GM18507 (cell line): Measurements from ENCODE around the gene RIT2.

Source experiments
- DNase-seq: peaks from one replicate; pipeline ENCODE4 v3.0.0; 2011; ENCODE audit warnings: low read depth; ENCODE audit not compliant: insufficient read length; ENCODE audit errors: extremely low spot score
- FAIRE-seq: peaks from 2 replicates; lab custom pipeline; 2011; peaks lifted over from hg19 to GRCh38; lab: Jason Lieb, UNC

The RIT2 gene

DNA sequence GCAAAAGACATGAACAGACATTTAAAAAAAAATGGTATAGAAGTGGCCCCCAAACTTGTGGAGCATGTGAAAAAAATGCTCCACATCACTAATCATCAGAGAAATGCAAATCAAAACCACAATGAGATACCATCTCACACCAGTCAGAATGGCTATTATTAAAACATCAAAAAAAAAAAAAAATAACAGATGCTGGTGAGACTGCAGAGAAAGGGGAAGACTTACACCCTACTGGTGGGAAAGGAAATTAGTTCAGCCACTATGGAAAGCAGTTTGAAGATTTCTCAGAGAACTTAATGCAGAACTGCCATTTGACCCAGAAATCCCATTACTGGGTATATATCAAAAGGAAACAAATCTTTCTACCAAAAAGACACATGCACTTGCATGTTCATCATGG, 164.8 kb downstream of the RIT2 start:
- no peak for FAIRE-seq
- no peak for DNase-seq

DNA sequence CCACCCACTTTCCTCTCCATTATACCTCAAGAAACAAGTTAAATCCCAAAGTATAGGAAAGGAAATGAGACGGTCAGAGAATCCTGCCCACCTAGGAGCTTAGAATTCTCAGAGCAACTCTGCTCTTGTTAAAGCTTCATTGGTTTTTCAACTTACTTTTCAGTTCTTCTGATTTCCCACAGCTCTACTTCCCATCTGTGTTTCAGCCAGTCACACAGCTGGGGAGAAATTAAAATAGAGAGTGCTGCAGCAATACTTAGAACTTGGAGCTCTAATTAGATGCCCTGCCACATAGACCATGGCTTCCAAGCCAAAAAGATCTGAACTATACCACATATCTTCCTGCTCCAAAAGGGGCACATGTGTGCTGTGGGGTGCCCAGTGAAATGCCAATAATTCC, 166.7 kb downstream of the RIT2 start:
- FAIRE-seq (no peak), DNase-seq (no peak)

DNA sequence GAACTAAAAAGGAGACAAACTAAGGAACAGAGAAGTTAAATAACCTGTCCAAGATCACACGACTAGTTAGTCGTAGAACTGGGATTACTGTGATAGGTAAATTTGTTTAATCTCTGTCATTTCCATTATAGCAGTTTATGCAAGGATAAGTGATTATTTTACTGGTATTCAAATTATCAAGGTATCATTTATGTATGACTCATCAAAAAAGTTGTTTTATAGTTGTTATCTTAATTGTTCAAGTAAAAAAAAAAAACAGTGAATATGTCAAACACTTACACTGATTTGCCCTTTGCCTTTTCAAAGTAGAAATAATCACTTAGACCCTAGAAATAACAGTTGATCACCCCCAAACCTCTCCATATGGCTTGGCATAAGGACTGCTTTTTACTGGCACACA, 173.6 kb downstream of the RIT2 start:
- FAIRE-seq (no peak), DNase-seq (no peak)

DNA sequence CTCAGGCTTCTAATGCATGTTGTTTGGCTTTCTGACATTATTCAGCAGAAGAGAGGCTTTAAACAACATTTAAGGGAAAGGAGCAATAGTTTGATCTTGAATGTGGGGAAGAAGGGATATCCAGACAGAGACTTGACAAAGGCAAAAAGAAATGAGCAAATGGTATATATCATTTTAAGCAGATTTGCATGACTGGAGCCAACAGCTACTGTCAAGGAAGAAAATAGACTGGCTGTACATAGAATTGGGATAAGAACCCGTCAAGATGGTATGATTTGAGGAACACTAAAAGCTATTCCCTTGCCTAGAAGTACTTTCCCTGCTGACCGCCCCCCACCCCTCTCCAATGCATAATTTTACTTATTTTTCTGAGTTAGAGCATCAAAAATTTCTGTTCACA, 174.5 kb downstream of the RIT2 start:
- DNase-seq (no peak), FAIRE-seq (no peak)

DNA sequence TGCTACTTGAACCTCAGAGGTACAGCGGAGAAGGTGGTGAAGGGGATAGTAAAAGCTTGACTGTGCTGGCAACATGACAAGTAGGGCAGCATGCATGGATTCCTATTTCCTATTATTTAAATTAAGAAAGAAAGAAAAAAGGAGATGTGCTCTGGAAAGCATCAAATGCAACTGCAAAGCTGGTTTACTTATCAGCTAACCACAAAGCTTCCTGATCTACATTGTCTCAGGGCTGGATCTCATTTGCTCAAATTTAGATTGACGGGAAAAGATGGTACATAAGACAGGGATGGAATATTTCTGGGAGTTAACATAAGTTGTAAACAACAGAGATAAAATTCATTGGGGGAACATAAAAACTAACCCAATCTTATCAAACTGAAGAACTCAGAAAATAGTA, 178.0 kb downstream of the RIT2 start:
- FAIRE-seq (no peak), DNase-seq (no peak)

DNA sequence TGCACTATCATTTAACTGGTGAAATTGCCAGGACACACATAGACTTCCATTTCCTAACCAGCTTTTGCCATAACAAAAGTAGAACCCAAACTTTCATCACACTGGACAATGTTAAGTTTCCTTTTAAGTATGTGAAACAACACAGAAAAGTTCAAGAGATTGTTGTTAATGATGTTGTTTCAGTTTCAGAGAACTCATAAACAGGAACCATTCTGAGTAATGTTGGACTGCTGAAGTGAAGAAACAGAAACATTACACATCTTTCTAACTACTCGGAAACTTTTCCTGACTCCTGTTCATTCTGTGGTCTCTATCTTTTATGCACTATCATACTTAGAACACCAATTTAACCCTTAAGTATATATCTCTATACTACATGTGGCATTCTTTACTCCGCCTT, 179.2 kb downstream of the RIT2 start:
- DNase-seq, result no peak
- no peak for FAIRE-seq

DNA sequence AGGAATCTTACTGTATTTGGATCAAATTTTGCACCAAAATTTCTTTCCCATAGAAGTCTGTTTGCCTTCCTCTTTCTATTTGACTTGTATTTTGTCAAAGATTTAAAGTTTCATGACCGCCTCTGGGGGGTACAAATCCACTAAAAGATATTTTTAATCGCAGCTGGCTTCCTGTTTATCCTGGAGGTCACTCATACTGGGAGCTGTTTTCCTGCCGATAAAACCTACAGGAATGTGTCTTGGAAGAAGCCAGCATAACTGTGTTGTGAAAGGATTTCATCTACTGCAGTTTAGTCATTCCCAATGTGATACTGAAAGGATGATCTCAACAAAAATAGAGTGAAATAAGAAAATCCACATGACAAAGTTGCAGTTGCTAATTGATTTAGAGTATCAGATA, 184.0 kb downstream of the RIT2 start:
- FAIRE-seq (no peak), DNase-seq (no peak)

DNA sequence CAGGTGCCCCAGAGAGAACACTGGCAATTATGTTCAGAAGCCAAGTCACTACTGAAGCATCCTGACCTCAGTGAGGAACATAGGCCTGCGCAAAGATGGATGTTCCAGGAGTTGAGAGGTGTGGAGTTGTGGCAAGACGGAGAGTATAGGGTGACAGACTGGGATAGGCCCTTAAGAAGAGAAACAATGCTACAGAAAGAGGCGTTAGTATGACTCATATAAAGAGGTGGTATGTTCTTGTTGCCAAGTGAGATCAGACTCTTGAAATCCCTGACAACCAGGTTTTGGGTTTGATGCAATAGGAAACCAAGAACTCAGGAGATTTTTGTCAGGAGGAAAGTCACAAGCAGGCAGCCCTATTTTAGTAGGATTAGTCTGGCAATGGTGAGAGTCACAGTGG, 185.6 kb downstream of the RIT2 start:
- DNase-seq (no peak), FAIRE-seq (no peak)

DNA sequence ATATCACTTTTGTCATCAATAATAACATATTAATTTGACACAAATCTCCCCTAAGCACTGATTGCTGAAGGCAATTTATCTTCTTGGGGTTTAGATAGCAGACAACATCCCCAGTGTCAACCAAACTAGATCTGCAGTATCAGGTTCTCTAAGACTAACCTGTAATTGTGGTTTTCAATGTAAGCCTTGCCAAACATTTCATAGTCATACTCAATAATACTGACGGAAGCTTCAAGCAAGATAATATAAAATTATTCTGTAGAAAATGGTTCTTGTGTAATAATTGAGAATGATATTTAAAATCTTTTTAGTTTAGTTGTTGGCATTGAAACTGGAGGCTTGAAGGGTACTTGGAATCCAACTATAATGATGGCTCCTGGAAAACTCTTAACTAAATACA, 186.3 kb downstream of the RIT2 start:
- no peak for FAIRE-seq

DNA sequence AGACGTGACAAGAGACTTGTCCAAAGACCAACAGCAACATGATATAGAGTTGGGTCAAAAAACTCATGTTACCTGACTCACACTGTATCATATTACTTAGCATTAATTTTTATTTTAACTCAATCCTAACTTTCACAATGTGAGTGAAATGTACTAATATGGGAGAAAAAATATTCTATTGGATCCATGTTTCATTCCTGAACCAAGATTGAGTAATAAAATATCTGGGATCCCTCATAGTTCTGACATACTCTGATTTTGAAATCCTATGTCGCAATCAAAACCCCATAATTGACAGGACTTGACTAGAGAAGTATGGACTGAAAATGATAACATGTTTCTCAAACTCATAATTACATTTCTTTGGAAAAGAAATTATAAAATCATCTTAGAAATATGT, 190.4 kb downstream of the RIT2 start:
- DNase-seq, result no peak
- no peak for FAIRE-seq

More for the DNA sequence above, 186.3 kb downstream of the RIT2 start:
- no peak for DNase-seq

DNA sequence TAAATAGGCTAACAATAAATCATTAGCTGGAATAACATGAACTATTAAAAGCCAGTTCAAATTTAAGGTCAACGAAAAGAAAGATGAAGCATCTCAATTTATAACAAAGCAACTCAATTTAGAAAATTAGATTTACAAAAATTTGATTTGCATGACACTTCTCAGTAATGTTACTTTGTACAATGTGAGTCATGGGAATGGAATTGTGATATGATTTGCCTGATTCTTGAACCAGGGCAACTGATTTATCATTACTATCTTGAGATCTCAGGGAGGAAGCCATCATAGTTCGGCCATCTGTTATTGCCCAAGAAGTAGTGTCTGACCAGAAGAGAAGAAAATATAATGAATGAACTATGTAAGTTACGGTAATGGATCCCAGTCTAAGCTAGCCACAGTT, 193.1 kb downstream of the RIT2 start:
- FAIRE-seq (no peak), DNase-seq (no peak)

DNA sequence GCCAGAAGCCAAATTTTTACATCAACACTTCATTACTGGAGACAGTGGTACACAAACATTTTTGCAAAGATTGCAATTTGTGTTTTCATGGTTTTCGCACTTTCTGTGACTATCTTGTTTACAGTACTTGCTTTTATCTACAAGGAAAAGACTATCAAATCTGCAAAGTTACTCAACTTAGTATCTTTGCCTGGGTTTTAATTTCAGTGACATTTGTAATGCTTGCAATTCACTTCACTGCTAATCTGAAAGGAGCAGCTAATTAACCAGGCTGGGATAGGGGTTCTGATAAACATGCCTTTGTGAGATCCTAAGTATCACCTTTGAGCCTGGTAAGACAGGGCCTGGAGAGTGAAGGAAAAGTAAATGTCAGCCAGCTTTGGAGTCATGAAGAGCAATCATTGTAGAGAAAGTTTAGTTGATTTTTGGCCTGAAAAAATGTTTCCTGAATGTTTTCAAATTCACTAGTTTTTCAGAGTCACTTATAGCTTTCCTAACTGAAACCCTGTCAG, 194.2 kb downstream of the RIT2 start:
- DNase-seq (no peak), FAIRE-seq (no peak)

DNA sequence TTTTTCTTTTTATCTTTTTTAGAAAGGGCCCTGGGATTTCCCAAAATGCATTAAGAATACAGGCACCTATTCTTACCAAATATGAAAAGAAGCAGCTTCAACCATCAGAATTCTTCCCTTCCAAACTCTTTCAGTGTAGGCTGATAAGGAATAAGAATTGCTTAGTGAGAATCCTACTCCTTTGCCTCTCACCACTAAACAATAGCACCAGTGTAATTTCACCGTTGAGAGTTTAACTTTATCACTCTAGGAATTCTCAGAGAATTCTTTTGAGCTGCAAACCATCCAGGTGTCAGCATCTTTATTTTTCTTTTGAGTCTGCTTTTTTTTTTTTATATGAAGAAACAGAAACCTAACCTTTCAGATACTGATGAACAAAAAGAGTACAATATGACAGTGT, 194.9 kb downstream of the RIT2 start:
- no peak for DNase-seq
- FAIRE-seq, result no peak

DNA sequence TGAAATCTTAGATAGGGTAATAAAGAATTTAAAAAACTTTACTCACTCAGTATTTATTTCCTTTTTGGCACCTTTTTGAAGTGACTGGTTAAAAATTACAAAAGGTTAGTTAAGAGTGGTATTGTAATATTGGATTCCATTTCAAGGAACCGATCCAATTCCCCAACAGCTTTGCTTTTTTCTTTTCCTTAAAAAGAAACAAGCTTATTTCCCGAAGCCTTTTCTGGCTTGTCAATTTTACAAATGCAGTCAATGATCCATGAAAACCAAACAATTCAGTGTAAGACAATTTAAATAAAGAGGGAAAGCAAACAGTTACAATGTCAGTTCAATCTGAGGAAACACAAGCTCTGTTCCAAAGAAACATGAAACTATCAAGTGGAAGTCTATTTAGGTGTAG, 200.2 kb downstream of the RIT2 start:
- FAIRE-seq, result no peak
- no peak for DNase-seq

DNA sequence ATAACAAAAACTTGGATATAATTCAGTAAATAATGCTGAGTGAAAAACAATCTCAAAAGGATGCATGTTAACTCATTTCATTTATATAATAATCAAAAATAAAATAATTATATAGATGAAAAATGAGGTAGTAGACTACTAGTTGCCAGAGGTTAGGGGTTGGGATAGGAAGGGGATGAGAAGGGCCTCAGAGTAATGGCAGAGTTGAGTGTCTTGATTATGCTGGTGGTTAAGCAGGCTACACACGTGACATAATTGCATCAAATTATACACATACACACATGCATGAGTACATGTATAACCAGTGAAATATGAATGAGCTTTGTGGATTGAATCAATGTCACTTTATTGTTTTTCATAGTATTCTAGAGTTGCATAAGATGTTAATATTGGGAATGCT, 201.0 kb downstream of the RIT2 start:
- no peak for DNase-seq
- FAIRE-seq, result no peak

DNA sequence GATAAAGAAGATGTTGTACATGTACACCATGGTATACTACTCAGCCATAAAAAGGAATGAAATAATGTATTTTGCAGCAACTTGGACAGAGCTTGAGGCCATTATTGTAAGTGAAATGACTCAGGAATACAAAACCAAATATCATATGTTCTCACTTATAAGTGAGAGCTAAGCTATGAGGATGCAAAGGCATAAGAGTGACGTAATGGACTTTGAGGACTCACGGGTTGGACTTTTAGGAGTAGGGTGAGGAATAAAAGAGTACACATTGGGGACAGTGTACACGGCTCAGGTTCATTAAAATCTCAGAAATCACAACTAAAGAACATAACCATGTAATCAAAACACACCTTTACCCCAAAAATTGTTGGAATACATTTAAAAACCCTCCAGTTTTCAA, 206.4 kb downstream of the RIT2 start:
- DNase-seq (no peak), FAIRE-seq (no peak)

DNA sequence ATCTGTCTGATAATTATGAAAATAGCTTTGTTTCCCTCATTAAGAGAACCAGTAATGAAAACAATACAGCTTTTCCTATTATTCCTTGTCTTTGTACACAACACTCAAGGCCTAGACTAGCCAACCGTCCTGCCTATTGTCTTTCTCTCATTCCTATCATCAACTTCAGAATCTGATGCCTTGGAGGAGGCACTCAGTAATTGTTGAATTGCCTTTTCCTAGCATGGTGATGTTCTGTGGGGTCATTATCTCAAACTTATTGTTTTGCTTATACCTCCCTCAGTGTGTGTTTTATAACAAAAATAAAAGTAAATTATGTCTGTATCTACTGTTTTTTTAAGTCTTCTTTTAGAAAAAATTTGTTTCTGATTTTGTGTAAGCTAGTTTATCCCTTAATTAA, 208.7 kb downstream of the RIT2 start:
- FAIRE-seq (no peak), DNase-seq (no peak)

DNA sequence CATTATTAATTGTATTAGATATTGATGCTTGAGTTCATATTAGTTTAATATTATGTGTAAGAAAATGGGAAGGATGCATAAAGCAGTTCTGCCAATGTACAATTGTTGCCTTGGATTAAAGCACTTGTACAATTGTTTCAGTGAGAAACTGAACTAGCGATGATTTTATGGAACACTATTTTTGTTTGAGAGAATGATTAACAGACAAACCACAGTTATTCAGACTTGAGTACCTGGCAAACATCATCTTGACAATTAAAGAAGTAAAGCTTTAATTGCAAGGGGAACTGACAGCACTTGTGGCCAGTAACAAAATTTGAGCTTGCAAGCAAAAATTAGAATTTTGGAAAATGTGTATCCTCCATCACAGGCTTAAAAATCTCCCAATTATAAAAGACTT, 214.3 kb downstream of the RIT2 start:
- FAIRE-seq (no peak), DNase-seq (no peak)

DNA sequence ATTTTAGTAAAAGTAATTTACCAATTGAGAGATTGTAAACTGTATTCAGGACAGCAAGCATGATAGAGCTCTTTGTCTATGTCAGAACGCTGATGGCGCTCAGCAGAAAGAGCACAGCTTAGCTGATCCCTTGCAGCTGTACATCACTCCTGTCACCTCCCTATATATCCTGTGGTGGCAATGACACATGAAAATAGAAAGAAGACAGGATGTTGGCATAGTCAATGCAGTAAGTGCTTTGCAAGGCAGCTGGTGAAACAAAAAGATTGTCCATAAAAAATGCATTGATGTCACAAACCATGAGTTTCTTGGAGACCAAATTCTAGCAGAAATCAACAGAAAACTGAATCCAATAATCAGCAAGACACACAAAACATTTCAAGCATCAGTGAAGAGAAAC, 221.5 kb downstream of the RIT2 start:
- DNase-seq (no peak), FAIRE-seq (no peak)

DNA sequence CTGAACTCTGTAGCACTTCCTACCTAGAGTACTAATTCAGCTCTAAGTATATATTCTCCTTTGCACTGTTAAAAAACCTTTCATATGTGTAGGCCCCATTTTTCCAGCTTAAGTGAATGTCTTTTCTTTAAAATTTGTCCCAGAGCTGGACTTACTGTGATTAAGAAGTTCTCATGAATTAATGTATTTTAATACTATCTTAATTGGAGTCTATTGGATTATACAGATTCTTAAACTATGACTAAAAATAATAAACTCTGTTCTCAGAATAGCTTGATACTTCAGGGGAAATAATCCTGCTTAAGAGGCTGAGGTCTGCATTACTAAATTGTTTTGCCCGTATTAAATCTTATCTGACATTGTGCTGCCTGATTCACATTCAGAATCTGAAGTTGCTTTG, 223.3 kb downstream of the RIT2 start:
- no peak for DNase-seq
- no peak for FAIRE-seq

DNA sequence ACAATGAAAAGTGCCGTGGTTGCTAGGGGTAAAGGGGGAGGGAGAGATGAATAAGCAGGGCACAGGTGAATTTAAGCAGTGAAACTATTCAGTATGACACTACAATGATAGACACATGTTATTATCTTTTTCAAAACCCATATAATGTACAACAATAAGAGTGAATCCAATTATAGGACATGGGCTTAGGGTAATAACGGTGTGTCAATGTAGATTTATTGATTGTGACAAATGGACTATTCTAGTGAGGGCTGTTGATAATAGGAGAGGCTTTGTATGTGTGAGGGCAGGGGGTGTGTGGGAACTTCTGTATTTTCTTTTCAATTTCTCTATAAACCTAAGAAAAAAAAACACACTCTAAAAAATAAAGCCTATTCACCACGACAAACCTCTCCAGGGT, 223.8 kb downstream of the RIT2 start:
- FAIRE-seq, result no peak
- no peak for DNase-seq

DNA sequence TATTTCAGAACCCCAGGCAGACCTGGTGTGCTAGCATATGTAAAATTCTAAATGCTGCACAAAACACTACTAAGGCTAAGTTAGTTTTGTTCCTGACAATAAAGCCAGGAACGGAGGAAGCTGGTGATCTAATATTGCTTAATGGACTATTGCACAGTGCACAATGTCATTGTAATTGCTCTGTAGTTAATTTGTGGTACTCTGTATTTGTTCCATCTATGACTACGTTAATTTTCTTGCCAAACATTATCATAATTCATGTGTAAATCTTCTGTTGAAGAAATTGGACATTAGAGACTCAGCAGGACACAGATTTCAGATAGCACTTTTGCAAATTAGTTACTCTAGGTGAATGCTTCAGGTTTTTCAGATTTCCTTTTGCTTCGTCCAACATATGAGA, 232.3 kb downstream of the RIT2 start:
- FAIRE-seq (no peak), DNase-seq (no peak)

DNA sequence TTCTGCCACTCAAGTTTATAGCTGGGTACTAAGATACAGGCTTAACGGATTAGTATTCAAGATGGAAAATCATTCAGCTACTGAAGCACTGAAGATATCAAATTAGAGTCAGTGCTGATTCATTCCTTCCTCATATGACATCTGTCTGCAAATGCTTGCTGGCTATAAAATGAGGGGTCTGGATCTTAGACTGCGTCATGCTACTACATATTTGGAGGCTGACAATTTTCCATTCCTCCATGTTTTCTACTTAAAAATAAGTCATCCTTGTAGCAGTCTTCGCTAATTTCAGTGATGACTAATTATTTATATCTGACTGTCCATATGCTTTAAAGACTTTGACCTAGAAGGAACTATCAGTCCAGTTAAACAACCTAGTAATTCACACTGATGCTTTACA, 233.4 kb downstream of the RIT2 start:
- FAIRE-seq (no peak), DNase-seq (no peak)
